OCI-LY7 (cell line): ENCODE measurements around the gene GABRG3. TPM values are rescaled to one million over a fixed set of nuclear protein-coding genes. Genes with fewer than 3 reads are reported as not detected.

Experiments used
- BruUV-seq: library from RNA; stranded (reverse); fragments of 400-500 nt; replicated peaks from 2 replicates; lab custom pipeline; 2021; lab: Mats Ljungman, UMichigan
- CTCF ChIA-PET: fragments of 300-600 bp; sonication (Branson Sonifier 250); formaldehyde crosslinking; loops from one replicate; lab custom pipeline; 2022; ENCODE audit warnings: antibody characterized with exemption; ENCODE audit not compliant: unreplicated experiment; lab: Charles Lee
- POLR2A ChIA-PET: fragments of 300-600 bp; sonication (Branson Sonifier 250); formaldehyde crosslinking; loops from one replicate; lab custom pipeline; 2022; ENCODE audit warnings: antibody characterized with exemption; lab: Charles Lee
- DNase-seq: peaks from one replicate; pipeline ENCODE4 v3.0.0-alpha.2; 2015; ENCODE audit warnings: low spot score
- H2AFZ ChIP-seq: fragments of 200-600 bp; sonication (generic), shearing (Covaris generic); 2 replicates; pipeline ENCODE4 v1.6.1; 2014; ENCODE audit warnings: mild to moderate bottlenecking, antibody characterized with exemption, low read length, moderate library complexity
- H3K27ac ChIP-seq: fragments of 200-600 bp; sonication (generic); 2 replicates; pipeline ENCODE4 v1.5.1; 2014; ENCODE audit warnings: mixed run types, low read depth, mild to moderate bottlenecking, moderate library complexity, low read length, inconsistent platforms; ENCODE audit not compliant: poor library complexity, severe bottlenecking
- H3K36me3 ChIP-seq: fragments of 200-600 bp; sonication (generic); 2 replicates; pipeline ENCODE4 v1.6.1; 2014; ENCODE audit warnings: mild to moderate bottlenecking, antibody characterized with exemption, low read length, moderate library complexity, mixed read lengths; ENCODE audit not compliant: insufficient read depth
- H3K4me1 ChIP-seq: fragments of 200-600 bp; sonication (generic); 2 replicates; pipeline ENCODE4 v1.5.1; 2014; ENCODE audit warnings: mild to moderate bottlenecking, low read length; ENCODE audit not compliant: insufficient read depth, poor library complexity, severe bottlenecking
- H3K4me2 ChIP-seq: fragments of 200-600 bp; sonication (generic); 2 replicates; pipeline ENCODE4 v1.6.1; 2014; ENCODE audit warnings: mild to moderate bottlenecking, low read length
- H3K4me3 ChIP-seq: fragments of 200-600 bp; sonication (generic); 2 replicates; pipeline ENCODE4 v1.5.1; 2014; ENCODE audit warnings: mild to moderate bottlenecking, low read depth, low read length; ENCODE audit not compliant: poor library complexity, severe bottlenecking
- H3K79me2 ChIP-seq: fragments of 200-600 bp; sonication (generic); 2 replicates; pipeline ENCODE4 v1.6.1; 2016; ENCODE audit warnings: low read depth, mild to moderate bottlenecking, low read length, moderate library complexity, mixed read lengths; ENCODE audit not compliant: insufficient read depth
- H3K9me2 ChIP-seq: fragments of 200-600 bp; sonication (generic); 2 replicates; pipeline ENCODE4 v1.6.1; 2016; ENCODE audit warnings: mild to moderate bottlenecking, low read length, mixed read lengths; ENCODE audit not compliant: insufficient read depth
- H3K9me3 ChIP-seq: fragments of 200-600 bp; sonication (generic); 2 replicates; pipeline ENCODE4 v1.6.1; 2014; ENCODE audit warnings: mild to moderate bottlenecking, mixed run types, low read length, mixed read lengths
- H4K20me1 ChIP-seq: fragments of 200-600 bp; sonication (generic); 2 replicates; pipeline ENCODE4 v1.6.1; 2014; ENCODE audit warnings: mild to moderate bottlenecking, antibody characterized with exemption, low read length, moderate library complexity, mixed read lengths; ENCODE audit not compliant: insufficient read depth
- CTCF ChIP-seq: fragments of 200-600 bp; sonication (generic); conservative IDR thresholded peaks from 2 replicates; pipeline ENCODE4 v1.5.1; 2014; ENCODE audit warnings: mild to moderate bottlenecking, antibody characterized with exemption, low read length, moderate library complexity, mixed read lengths
- EZH2phosphoT487 ChIP-seq: fragments of 200-600 bp; sonication (generic); IDR thresholded peaks from 2 replicates; pipeline ENCODE4 v1.6.1; 2018; ENCODE audit warnings: low read depth, borderline replicate concordance, mild to moderate bottlenecking, mixed run types, antibody characterized with exemption, low read length, moderate library complexity, mixed read lengths
- intact Hi-C: fragments of 100-400 bp; cut with micrococcal nuclease; formaldehyde crosslinking; loops from one replicate; pipeline ENCODE4 v1.10.0; 2022; ENCODE audit not compliant: unreplicated experiment
- total RNA-seq, 2 experiments: library from RNA; depleted of rRNA in 1 of 2; stranded (reverse); fragments of >200 nt in 1 of 2; shearing (Covaris generic) in 1 of 2; gene quantifications; 2 replicates each; pipeline ENCODE4 v1.2.3, GENCODE V29; 2014 to 2022

The GABRG3 gene
- total RNA-seq, 2 experiments from 2014 or later = not detected

- no peaks in the 10 kb centered on the region for H3K4me1 ChIP-seq
- BruUV-seq = no TSS peak
- POLR2A ChIA-PET = interaction anchor here (0.6 to 0.7 kb wide), 2 partner anchors 171 to 541 kb away, joined by 3 to 5 read pairs; no protein-coding TSS in a partner anchor
- H2AFZ ChIP-seq = no peak overlapping the region
- H3K9me3 ChIP-seq = 0 out of 2 replicates have a peak, but pooled peaks cover 5% of the 10 kb centered on the region
- no peaks in the 10 kb centered on the region for H4K20me1 ChIP-seq
- H3K4me2 ChIP-seq = no peak overlapping the region
- intact Hi-C loops = no loop called here
- no peaks in the 10 kb centered on the region for H3K9me2 ChIP-seq
- H3K27ac ChIP-seq = no peak overlapping the region
- no peaks in the 10 kb centered on the region for H3K79me2 ChIP-seq
- CTCF ChIA-PET = no interaction called here
- no peak overlapping the region for H3K4me3 ChIP-seq
- H3K36me3 ChIP-seq = no peaks in the 10 kb centered on the region
- no peak for DNase-seq
- no peak for TF ChIP-seq CTCF
- TF ChIP-seq EZH2phosphoT487 = no peak
Measured at GRCh38 chr15:27382361-27383025, 411.5 kb downstream of the GABRG3 start.

GRCh38 chr15:27383726-27384125 is 412.7 kb downstream of the GABRG3 start:
- Histone ChIP-seq H3K79me2 (no peaks in the 10 kb centered on the region), H3K4me2 (no peak overlapping the region), H3K9me2 (no peaks in the 10 kb centered on the region), H3K4me1 (no peaks in the 10 kb centered on the region), H2AFZ (no peak overlapping the region), H3K4me3 (no peak overlapping the region), H3K9me3 (no peaks in the 10 kb centered on the region), H4K20me1 (no peaks in the 10 kb centered on the region), H3K27ac (no peak overlapping the region), H3K36me3 (no peaks in the 10 kb centered on the region)
- no TSS peak for BruUV-seq
- intact Hi-C loops = no loop called here
- CTCF ChIA-PET = no interaction called here
- TF ChIP-seq EZH2phosphoT487 (no peak), CTCF (no peak)
- DNase-seq = no peak
- POLR2A ChIA-PET = no interaction called here

DNA sequence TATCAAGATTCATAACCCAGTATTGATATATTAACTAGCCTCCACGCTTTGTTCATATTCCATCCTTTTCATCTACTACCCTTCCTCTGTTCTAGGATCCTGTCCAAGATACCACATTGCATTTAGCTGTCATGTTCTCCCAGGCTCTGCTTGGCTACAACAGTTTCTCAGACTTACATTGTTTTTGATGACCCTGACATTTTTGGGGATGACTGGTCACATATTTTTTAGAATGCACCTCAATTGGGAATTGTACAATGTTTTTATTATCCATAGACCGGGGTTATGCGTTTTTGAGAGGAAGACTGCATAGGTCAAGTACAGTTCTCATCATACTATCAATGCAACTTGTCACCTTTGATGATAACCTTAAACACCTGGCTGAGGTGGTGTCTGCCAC is 421.2 kb downstream of the GABRG3 start:
- no peaks in the 10 kb centered on the region for H3K79me2 ChIP-seq
- H3K4me1 ChIP-seq = no peaks in the 10 kb centered on the region
- BruUV-seq = no TSS peak
- no peak overlapping the region for H3K4me2 ChIP-seq
- intact Hi-C loops = no loop called here
- no peaks in the 10 kb centered on the region for H3K9me3 ChIP-seq
- H2AFZ ChIP-seq = no peak overlapping the region
- POLR2A ChIA-PET = no interaction called here
- TF ChIP-seq EZH2phosphoT487 (no peak), CTCF (no peak)
- DNase-seq = no peak
- H3K4me3 ChIP-seq = no peak overlapping the region
- no peaks in the 10 kb centered on the region for H3K36me3 ChIP-seq
- H4K20me1 ChIP-seq = no peaks in the 10 kb centered on the region
- no peak overlapping the region for H3K27ac ChIP-seq
- CTCF ChIA-PET = no interaction called here
- H3K9me2 ChIP-seq = no peaks in the 10 kb centered on the region
